ENCODE results near the gene IL1RL2.

DNA sequence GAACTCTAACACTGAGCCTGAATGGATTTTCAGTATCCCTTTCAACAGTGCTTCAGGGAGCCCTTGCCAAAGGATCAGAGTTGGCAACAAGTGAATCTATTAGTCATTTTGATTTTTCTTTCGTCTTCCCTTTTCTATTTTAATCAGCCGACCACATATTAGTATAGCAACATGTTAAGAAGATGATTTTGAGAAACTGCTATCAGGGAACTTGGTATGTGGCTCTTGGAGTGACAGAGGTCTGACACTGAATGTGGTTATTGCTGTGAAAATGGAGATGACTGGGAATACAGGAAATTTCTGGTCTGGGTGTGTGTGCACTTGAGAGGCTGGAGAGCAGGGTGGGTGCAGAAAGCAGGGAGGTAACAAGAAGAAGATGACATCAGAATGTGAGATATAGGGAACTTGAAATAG lies 95.9 kb downstream of the IL1RL2 start:
- TF ChIP-seq, protein P1, sequence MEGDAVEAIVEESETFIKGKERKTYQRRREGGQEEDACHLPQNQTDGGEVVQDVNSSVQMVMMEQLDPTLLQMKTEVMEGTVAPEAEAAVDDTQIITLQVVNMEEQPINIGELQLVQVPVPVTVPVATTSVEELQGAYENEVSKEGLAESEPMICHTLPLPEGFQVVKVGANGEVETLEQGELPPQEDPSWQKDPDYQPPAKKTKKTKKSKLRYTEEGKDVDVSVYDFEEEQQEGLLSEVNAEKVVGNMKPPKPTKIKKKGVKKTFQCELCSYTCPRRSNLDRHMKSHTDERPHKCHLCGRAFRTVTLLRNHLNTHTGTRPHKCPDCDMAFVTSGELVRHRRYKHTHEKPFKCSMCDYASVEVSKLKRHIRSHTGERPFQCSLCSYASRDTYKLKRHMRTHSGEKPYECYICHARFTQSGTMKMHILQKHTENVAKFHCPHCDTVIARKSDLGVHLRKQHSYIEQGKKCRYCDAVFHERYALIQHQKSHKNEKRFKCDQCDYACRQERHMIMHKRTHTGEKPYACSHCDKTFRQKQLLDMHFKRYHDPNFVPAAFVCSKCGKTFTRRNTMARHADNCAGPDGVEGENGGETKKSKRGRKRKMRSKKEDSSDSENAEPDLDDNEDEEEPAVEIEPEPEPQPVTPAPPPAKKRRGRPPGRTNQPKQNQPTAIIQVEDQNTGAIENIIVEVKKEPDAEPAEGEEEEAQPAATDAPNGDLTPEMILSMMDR (IDR thresholded peaks at IDR 0.05): no peak
- TF ChIP-seq EP300 (IDR thresholded peaks at IDR 0.05) (no peak), POLR2A (IDR thresholded peaks at IDR 0.05) (no peak)
